K562 (cell line): ENCODE results near the gene XPO1. TPM values are rescaled to one million over a fixed set of nuclear protein-coding genes. Genes with fewer than 3 reads are reported as not detected.

Experiments
- ATAC-seq: fragments of 200-7000 bp; cut with Tn5 transposase; 3 replicates; pipeline ENCODE4 v1.9.1; 2020; ENCODE audit warnings: moderate library complexity
- BruUV-seq: library from RNA; stranded (reverse); fragments of 400-500 nt; replicated peaks from 2 replicates; lab custom pipeline; 2021; lab: Mats Ljungman, UMichigan
- CTCF ChIA-PET: fragments of 300-600 bp; formaldehyde crosslinking; extraction: SDS; loops from one replicate; lab custom pipeline; 2021; ENCODE audit warnings: low intra/inter-chr PET ratio; lab: Yijun Ruan, JAX
- POLR2A ChIA-PET: fragments of 300-600, 350-650 bp; sonication (Branson Sonifier 250); formaldehyde crosslinking; extraction: SDS; loops from one replicate; lab custom pipeline; 2021; ENCODE audit warnings: antibody characterized with exemption, inconsistent platforms; lab: Yijun Ruan, JAX
- DNase-seq, 4 experiments: peaks; one replicate each; pipeline versions ENCODE4 v3.0.0 to v3.0.0-alpha.2; 2011 to 2018; ENCODE audit warnings: low spot score in 3 of 4, mixed read lengths in 3 of 4; ENCODE audit errors: extremely low read depth in 1 of 4
- FAIRE-seq: peaks from 2 replicates; lab custom pipeline; 2011; peaks lifted over from hg19 to GRCh38; lab: Jason Lieb, UNC
- H2AFZ ChIP-seq: 2 replicates; pipeline ENCODE4 v1.6.0; 2011; ENCODE audit warnings: low read depth, low read length, control low read depth, inconsistent platforms
- H3K27ac ChIP-seq: fragments of 200-600 bp; 3 replicates; pipeline ENCODE4 v1.8.0; 2011; ENCODE audit warnings: low read depth, mild to moderate bottlenecking, control low read depth, inconsistent platforms, low read length, moderate library complexity, mixed read lengths; ENCODE audit errors: extremely low read depth
- H3K27me3 ChIP-seq, 2 experiments: fragments of 300-600 bp in 1 of 2; 2 replicates in 1 of 2; 3 replicates in 1 of 2; pipeline versions ENCODE4 v1.6.0 to v1.8.0; 2011; ENCODE audit warnings: inconsistent platforms in 2 of 2, low read length in 2 of 2, mild to moderate bottlenecking in 1 of 2, mixed read lengths in 1 of 2, moderate library complexity in 1 of 2; ENCODE audit not compliant: control insufficient read depth in 2 of 2, insufficient read depth in 2 of 2
- H3K36me3 ChIP-seq: fragments of 300-600 bp; 3 replicates; pipeline ENCODE4 v1.8.0; 2011; ENCODE audit warnings: mild to moderate bottlenecking, low read length, inconsistent platforms; ENCODE audit not compliant: control insufficient read depth, insufficient read depth
- H3K4me1 ChIP-seq, 2 experiments: fragments of 200-600 bp in 1 of 2; replicated peaks in 1 of 2; 2 replicates in 1 of 2; 3 replicates in 1 of 2; pipeline versions ENCODE4 v1.5.1 to v1.8.0; 2011; ENCODE audit warnings: inconsistent platforms in 2 of 2, low read length in 2 of 2, mild to moderate bottlenecking in 1 of 2, mixed read lengths in 1 of 2, moderate library complexity in 1 of 2; ENCODE audit not compliant: control insufficient read depth in 2 of 2, insufficient read depth in 2 of 2
- H3K4me2 ChIP-seq: 2 replicates; pipeline ENCODE4 v1.6.1; 2011; ENCODE audit warnings: low read length, control low read depth, inconsistent platforms, mixed read lengths; ENCODE audit not compliant: insufficient read depth
- H3K4me3 ChIP-seq: fragments of 200-600 bp; sonication (generic), shearing (Covaris generic); 2 replicates; pipeline ENCODE4 v1.5.1; 2016; ENCODE audit warnings: control low read depth, inconsistent platforms
- H3K79me2 ChIP-seq: fragments of 200-600 bp; 3 replicates; pipeline ENCODE4 v1.8.0; 2011; ENCODE audit warnings: low read length, inconsistent platforms; ENCODE audit not compliant: control insufficient read depth, insufficient read depth
- H3K9ac ChIP-seq, 2 experiments: 2 replicates each; pipeline versions ENCODE4 v1.6.0 to v1.6.1; 2011; ENCODE audit warnings: low read depth in 2 of 2, low read length in 2 of 2, control low read depth in 1 of 2, inconsistent platforms in 1 of 2, mild to moderate bottlenecking in 1 of 2, mixed read lengths in 1 of 2; ENCODE audit not compliant: insufficient read depth in 1 of 2
- H3K9me1 ChIP-seq: one replicate; pipeline ENCODE4 v1.6.0; 2011; ENCODE audit warnings: inconsistent platforms, mild to moderate bottlenecking, low read length, moderate library complexity; ENCODE audit not compliant: control insufficient read depth, insufficient read depth
- H3K9me3 ChIP-seq: replicated peaks from 2 replicates; pipeline ENCODE4 v1.5.1; 2011; ENCODE audit warnings: low read depth, low read length, inconsistent platforms; ENCODE audit not compliant: control insufficient read depth, insufficient read depth
- H4K20me1 ChIP-seq: replicated peaks from 2 replicates; pipeline ENCODE4 v1.6.1; 2011; ENCODE audit warnings: low read length, inconsistent platforms, mixed read lengths; ENCODE audit not compliant: control insufficient read depth, insufficient read depth
- MEIS2 ChIP-seq: fragments of 450-650 bp; IDR thresholded peaks from 2 replicates; pipeline ENCODE4 v1.6.1; 2014; ENCODE audit warnings: mild to moderate bottlenecking; ENCODE audit not compliant: partially characterized antibody
- NFE2 ChIP-seq: IDR thresholded peaks from 2 replicates; pipeline ENCODE4 v1.6.1; 2014; ENCODE audit warnings: antibody characterized with exemption, low read depth
- PTRF ChIP-seq: fragments of 450-650 bp; IDR thresholded peaks from 2 replicates; pipeline ENCODE4 v1.6.1; 2016; ENCODE audit warnings: mild to moderate bottlenecking, missing genetic modification characterization, missing compliant biosample characterization
- ZNF165 ChIP-seq: fragments of 250-450 bp; sonication (Bioruptor Pico); IDR thresholded peaks from 2 replicates; pipeline ENCODE4 v1.4.0; 2020; ENCODE audit warnings: borderline replicate concordance
- WGBS: fragments of 100-300 bp; shearing (Covaris generic); methylation state at CpG from one replicate; pipeline ENCODE4 v1.1.6; 2016; ENCODE audit warnings: low coverage, mixed read lengths; ENCODE audit not compliant: insufficient coverage; ENCODE audit errors: missing lambda C conversion rate; 5-methylcytosine and 5-hydroxymethylcytosine counted together
- in situ Hi-C: fragments of 300-500 bp; cut with MboI; formaldehyde crosslinking; loops from 4 replicates; pipeline ENCODE4 v1.15.0; 2018; ENCODE audit warnings: inconsistent platforms, mixed read lengths
- intact Hi-C: fragments of 100-400 bp; cut with micrococcal nuclease; formaldehyde crosslinking; loops from 2 replicates; pipeline ENCODE4 v1.14.2; 2022
- polyA plus RNA-seq, 8 experiments: library from polyadenylated mRNA; depleted of rRNA in 4 of 8; stranded (reverse) in 5 of 8; unstranded in 3 of 8; fragments of >200 nt; fragmentation: Nextera tagmentation in 2 of 8; fragmentation: Illumina TruSeq in 1 of 8; extraction: Ambion mirVana in 2 of 8; extraction: Trizol in 1 of 8; gene quantifications; 2 replicates each; pipeline versions ENCODE4 v1.2.1 to v1.2.3, GENCODE V29; 2011 to 2014; ENCODE audit warnings: inconsistent platforms in 1 of 8, missing spikeins in 1 of 8
- total RNA-seq, 7 experiments: library from RNA; depleted of rRNA in 6 of 7; stranded (reverse); fragments of >200 nt in 6 of 7; fragmentation: Illumina TruSeq in 2 of 7; extraction: Trizol in 2 of 7; gene quantifications; 2 replicates each; pipeline versions ENCODE4 v1.2.1 to v1.2.3, GENCODE V29; 2011 to 2021; ENCODE audit warnings: low replicate concordance in 1 of 7
- TF ChIP-seq, protein P1 (sequence below): sonication (generic); formaldehyde crosslinking; IDR thresholded peaks from 2 replicates; pipeline ENCODE4 v1.4.0; 2020; ENCODE audit warnings: mild to moderate bottlenecking, missing genetic modification reagents
- TF ChIP-seq, protein P2 (sequence below): IDR thresholded peaks from 2 replicates; pipeline ENCODE4 v1.6.1; 2014; ENCODE audit warnings: antibody characterized with exemption
- TF ChIP-seq, protein P3 (sequence below): fragments of 200-800 bp; sonication (Bioruptor generic); IDR thresholded peaks from 2 replicates; pipeline ENCODE4 v1.6.1; 2017; ENCODE audit warnings: missing genetic modification characterization, missing compliant biosample characterization
- TF ChIP-seq, protein P4 (sequence below), 2 experiments: IDR thresholded peaks in 1 of 2; conservative IDR thresholded peaks in 1 of 2; 2 replicates each; pipeline ENCODE4 v1.6.1; 2016; ENCODE audit warnings: low read depth in 2 of 2, mild to moderate bottlenecking in 1 of 2, missing compliant biosample characterization in 1 of 2, missing genetic modification characterization in 1 of 2, moderate library complexity in 1 of 2
- TF ChIP-seq, protein P5 (sequence below): fragments of 250-450 bp; sonication (Bioruptor Pico); IDR thresholded peaks from 2 replicates; pipeline ENCODE4 v1.5.0; 2021; ENCODE audit warnings: mild to moderate bottlenecking, borderline replicate concordance

XPO1 gene
- total and polyA plus RNA-seq, 9 of the 15 experiments (the other 6 are each of a cell fraction or from before 2014, with no cell fraction given) = 86.2 to 307 (median 216) TPM

DNA sequence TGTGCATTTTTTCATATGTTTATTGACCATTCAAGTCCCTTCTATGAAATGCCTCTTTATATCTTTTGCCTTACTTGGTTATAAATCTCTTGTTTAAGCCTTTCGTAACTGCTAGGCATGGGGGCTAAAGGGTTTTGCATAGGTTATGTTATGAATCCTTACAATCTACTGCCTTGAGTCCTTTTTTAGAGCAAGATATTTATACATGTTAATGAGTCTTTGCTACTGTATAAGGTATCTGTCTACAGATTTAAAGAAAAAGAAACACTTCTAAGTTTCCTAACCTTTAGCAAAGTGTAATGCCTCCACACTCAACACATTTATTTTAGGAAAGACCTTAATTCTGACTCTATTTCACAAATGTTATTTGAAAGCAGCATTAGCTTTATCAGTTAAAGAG is 43.6 kb upstream of the XPO1 start (continued):
- TF ChIP-seq, protein P1, sequence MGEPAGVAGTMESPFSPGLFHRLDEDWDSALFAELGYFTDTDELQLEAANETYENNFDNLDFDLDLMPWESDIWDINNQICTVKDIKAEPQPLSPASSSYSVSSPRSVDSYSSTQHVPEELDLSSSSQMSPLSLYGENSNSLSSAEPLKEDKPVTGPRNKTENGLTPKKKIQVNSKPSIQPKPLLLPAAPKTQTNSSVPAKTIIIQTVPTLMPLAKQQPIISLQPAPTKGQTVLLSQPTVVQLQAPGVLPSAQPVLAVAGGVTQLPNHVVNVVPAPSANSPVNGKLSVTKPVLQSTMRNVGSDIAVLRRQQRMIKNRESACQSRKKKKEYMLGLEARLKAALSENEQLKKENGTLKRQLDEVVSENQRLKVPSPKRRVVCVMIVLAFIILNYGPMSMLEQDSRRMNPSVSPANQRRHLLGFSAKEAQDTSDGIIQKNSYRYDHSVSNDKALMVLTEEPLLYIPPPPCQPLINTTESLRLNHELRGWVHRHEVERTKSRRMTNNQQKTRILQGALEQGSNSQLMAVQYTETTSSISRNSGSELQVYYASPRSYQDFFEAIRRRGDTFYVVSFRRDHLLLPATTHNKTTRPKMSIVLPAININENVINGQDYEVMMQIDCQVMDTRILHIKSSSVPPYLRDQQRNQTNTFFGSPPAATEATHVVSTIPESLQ (CRISPR knock-in tag) = no peak
- TF ChIP-seq, protein P2, sequence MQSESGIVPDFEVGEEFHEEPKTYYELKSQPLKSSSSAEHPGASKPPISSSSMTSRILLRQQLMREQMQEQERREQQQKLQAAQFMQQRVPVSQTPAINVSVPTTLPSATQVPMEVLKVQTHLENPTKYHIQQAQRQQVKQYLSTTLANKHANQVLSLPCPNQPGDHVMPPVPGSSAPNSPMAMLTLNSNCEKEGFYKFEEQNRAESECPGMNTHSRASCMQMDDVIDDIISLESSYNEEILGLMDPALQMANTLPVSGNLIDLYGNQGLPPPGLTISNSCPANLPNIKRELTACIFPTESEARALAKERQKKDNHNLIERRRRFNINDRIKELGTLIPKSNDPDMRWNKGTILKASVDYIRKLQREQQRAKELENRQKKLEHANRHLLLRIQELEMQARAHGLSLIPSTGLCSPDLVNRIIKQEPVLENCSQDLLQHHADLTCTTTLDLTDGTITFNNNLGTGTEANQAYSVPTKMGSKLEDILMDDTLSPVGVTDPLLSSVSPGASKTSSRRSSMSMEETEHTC = no peak
- TF ChIP-seq, protein P3, sequence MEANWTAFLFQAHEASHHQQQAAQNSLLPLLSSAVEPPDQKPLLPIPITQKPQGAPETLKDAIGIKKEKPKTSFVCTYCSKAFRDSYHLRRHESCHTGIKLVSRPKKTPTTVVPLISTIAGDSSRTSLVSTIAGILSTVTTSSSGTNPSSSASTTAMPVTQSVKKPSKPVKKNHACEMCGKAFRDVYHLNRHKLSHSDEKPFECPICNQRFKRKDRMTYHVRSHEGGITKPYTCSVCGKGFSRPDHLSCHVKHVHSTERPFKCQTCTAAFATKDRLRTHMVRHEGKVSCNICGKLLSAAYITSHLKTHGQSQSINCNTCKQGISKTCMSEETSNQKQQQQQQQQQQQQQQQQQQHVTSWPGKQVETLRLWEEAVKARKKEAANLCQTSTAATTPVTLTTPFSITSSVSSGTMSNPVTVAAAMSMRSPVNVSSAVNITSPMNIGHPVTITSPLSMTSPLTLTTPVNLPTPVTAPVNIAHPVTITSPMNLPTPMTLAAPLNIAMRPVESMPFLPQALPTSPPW (CRISPR knock-in tag) = no peak
- TF ChIP-seq, all 486 proteins: peak for 0

DNA sequence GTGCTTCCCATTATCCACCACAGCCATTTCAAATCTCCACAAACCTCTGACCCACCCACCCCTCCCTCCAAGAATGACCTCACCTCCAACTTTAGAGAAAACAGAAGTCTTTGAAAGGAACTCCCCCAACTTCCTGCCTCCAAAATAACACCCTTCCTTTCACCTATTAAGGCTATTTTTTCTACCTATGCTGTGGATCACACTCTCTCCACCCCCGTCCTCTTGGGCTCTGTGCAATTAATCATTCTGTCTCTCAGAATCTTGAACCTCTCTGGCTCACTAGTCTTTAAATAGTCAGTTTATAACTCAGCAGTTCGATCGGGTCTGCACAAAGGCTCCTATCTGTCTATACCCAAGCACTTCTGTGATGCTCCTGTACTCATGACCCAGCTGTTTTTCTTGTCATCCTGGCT is 37.3 kb upstream of the XPO1 start:
- BruUV-seq = no TSS peak
- no peaks in the 10 kb centered on the region for H3K27me3 ChIP-seq
- H3K36me3 ChIP-seq = no peaks in the 10 kb centered on the region
- DNase-seq (peak in 2 of 4 experiments; percentile 22 to 40), FAIRE-seq (peak; percentile 48), ATAC-seq (peak; percentile 80)
- H3K4me3 ChIP-seq = no peak overlapping the region
- ChIA-PET POLR2A (no interaction called here), CTCF (no interaction called here)
- intact Hi-C loops = no loop called here
- in situ Hi-C loops = no loop called here
- H3K27ac ChIP-seq = peak overlapping the region; percentile 69; the same call in 1 of the 3 replicates
- peak overlapping the region; percentile 52; the same call in 1 of the 2 replicates for H3K4me2 ChIP-seq
- H3K79me2 ChIP-seq = no peaks in the 10 kb centered on the region
- no peaks in the 10 kb centered on the region for H3K9me1 ChIP-seq
- H3K9me3 ChIP-seq = no peaks in the 10 kb centered on the region
- H4K20me1 ChIP-seq = no peaks in the 10 kb centered on the region
- H3K9ac ChIP-seq = peak overlapping the region in 1 of 2 experiments; percentile 30; a peak in 2 of 4 replicates
- peak overlapping the region; percentile 87 for H2AFZ ChIP-seq
- peaks cover 0 to 8% of the 10 kb centered on the region in 2 experiments; a peak in 3 of 5 replicates for H3K4me1 ChIP-seq
- WGBS = 0% methylated on average over 3 of the region's 3 CpGs
- no peak for TF ChIP-seq PTRF (tag)
- no peak for TF ChIP-seq ZNF165 (CRISPR knock-in tag)
- TF ChIP-seq MEIS2 = peak; percentile 89
- peak; percentile 38; the same call in 1 of the 2 replicates for TF ChIP-seq NFE2
- TF ChIP-seq, protein P4, sequence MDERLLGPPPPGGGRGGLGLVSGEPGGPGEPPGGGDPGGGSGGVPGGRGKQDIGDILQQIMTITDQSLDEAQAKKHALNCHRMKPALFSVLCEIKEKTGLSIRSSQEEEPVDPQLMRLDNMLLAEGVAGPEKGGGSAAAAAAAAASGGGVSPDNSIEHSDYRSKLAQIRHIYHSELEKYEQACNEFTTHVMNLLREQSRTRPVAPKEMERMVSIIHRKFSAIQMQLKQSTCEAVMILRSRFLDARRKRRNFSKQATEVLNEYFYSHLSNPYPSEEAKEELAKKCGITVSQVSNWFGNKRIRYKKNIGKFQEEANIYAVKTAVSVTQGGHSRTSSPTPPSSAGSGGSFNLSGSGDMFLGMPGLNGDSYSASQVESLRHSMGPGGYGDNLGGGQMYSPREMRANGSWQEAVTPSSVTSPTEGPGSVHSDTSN (CRISPR knock-in tag; IDR thresholded peaks at IDR 0.05; ENCODE audit: low read depth) = no peak
- TF ChIP-seq, protein P4 (tag; conservative IDR thresholded peaks at IDR 0.05; ENCODE audit: low read depth) = peak; percentile 87
- TF ChIP-seq, protein P5, sequence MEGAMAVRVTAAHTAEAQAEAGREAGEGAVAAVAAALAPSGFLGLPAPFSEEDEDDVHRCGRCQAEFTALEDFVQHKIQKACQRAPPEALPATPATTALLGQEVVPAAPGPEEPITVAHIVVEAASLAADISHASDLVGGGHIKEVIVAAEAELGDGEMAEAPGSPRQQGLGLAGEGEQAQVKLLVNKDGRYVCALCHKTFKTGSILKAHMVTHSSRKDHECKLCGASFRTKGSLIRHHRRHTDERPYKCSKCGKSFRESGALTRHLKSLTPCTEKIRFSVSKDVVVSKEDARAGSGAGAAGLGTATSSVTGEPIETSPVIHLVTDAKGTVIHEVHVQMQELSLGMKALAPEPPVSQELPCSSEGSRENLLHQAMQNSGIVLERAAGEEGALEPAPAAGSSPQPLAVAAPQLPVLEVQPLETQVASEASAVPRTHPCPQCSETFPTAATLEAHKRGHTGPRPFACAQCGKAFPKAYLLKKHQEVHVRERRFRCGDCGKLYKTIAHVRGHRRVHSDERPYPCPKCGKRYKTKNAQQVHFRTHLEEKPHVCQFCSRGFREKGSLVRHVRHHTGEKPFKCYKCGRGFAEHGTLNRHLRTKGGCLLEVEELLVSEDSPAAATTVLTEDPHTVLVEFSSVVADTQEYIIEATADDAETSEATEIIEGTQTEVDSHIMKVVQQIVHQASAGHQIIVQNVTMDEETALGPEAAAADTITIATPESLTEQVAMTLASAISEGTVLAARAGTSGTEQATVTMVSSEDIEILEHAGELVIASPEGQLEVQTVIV (CRISPR knock-in tag) = no peak
